Fibroblast of peridontal ligament (primary cell): ENCODE data around the gene TRIM63.

Source experiments
- DNase-seq: peaks from one replicate; pipeline ENCODE4 v3.0.0-alpha.2; 2010; ENCODE audit errors: extremely low read depth

Gene TRIM63

GRCh38 chr1:26057189-26057588, 10.2 kb downstream of the TRIM63 start:
- DNase-seq, result no peak

- DNase-seq, result no peak
Observed at GRCh38 chr1:26055041-26055440, 12.4 kb downstream of the TRIM63 start.

- no peak for DNase-seq
Observed at GRCh38 chr1:26053718-26054560, 13.5 kb downstream of the TRIM63 start.

GRCh38 chr1:26050248-26050640, 17.2 kb downstream of the TRIM63 start:
- DNase-seq, result no peak

GRCh38 chr1:26049531-26050247, 17.7 kb downstream of the TRIM63 start:
- DNase-seq, result no peak

- no peak for DNase-seq
Observed at GRCh38 chr1:26047278-26047874, 20.1 kb downstream of the TRIM63 start.

GRCh38 chr1:26046246-26047095, 21.0 kb downstream of the TRIM63 start:
- DNase-seq, result no peak

- DNase-seq, result no peak
Observed at GRCh38 chr1:26045722-26046245, 21.6 kb downstream of the TRIM63 start, which contains the start of gene SLC30A2. SLC30A2 (minus strand) TSS chr1:26046118; CDS start chr1:26045896, 222 bp downstream.

GRCh38 chr1:26044971-26045721, 22.3 kb downstream of the TRIM63 start:
- DNase-seq, result no peak

GRCh38 chr1:26044414-26044813, 23.0 kb downstream of the TRIM63 start:
- no peak for DNase-seq

- DNase-seq, result no peak
Observed at GRCh38 chr1:26043765-26044164, 23.7 kb downstream of the TRIM63 start.

- DNase-seq, result no peak
Observed at GRCh38 chr1:26041978-26042377, 25.5 kb downstream of the TRIM63 start.

GRCh38 chr1:26041401-26041800, 26.0 kb downstream of the TRIM63 start:
- no peak for DNase-seq

- DNase-seq, result no peak
Observed at GRCh38 chr1:26038904-26039303, 28.5 kb downstream of the TRIM63 start.

GRCh38 chr1:26038477-26038876, 29.0 kb downstream of the TRIM63 start:
- no peak for DNase-seq

- no peak for DNase-seq
Observed at GRCh38 chr1:26037904-26038303, 29.5 kb downstream of the TRIM63 start.

- DNase-seq, result no peak
Observed at GRCh38 chr1:26036756-26037281, 30.6 kb downstream of the TRIM63 start.

GRCh38 chr1:26035959-26036755, 31.3 kb downstream of the TRIM63 start:
- DNase-seq, result peak; percentile 59

GRCh38 chr1:26035203-26035958, 32.0 kb downstream of the TRIM63 start:
- peak; percentile 79 for DNase-seq
